GM12875 (cell line): ENCODE results near the gene LARP4B.

Source experiments
- H3K4me3 ChIP-seq: one replicate; pipeline ENCODE4 v1.5.1; 2011; ENCODE audit warnings: low read depth, low read length, control low read depth
- TF ChIP-seq, protein P1 (sequence below): IDR thresholded peaks from 2 replicates; pipeline ENCODE4 v1.5.1; 2011; ENCODE audit warnings: low read depth, mild to moderate bottlenecking, control low read depth, inconsistent platforms, low read length, moderate library complexity, borderline replicate concordance; ENCODE audit not compliant: insufficient read depth

LARP4B gene

DNA sequence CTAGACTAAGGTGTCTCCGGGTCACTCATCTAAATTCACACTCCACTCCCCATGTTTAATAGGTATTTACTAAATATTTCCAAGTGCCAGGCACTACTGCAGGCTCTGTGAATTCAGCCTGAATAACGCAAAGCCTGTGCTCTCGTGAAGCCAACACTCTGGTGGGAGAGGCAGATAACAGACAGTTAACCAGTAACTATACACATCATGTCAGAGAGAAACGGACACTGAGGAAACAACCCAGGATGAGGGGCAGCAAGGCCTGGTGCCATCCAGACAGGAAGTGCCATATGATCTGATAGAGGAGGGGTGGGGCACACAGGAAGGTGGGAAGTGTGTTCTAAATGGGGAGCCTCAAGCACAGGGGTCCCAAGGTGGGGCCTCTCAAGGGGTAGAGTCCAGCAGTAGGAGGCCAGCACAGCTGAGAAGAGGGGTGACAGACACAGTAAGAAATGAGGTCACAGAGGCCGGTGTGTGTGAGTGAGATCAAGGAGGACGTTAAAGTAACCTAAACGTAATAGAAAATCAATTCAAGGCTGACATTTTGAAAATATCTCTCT is 85.3 kb downstream of the LARP4B start:
- TF ChIP-seq, protein P1, sequence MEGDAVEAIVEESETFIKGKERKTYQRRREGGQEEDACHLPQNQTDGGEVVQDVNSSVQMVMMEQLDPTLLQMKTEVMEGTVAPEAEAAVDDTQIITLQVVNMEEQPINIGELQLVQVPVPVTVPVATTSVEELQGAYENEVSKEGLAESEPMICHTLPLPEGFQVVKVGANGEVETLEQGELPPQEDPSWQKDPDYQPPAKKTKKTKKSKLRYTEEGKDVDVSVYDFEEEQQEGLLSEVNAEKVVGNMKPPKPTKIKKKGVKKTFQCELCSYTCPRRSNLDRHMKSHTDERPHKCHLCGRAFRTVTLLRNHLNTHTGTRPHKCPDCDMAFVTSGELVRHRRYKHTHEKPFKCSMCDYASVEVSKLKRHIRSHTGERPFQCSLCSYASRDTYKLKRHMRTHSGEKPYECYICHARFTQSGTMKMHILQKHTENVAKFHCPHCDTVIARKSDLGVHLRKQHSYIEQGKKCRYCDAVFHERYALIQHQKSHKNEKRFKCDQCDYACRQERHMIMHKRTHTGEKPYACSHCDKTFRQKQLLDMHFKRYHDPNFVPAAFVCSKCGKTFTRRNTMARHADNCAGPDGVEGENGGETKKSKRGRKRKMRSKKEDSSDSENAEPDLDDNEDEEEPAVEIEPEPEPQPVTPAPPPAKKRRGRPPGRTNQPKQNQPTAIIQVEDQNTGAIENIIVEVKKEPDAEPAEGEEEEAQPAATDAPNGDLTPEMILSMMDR = no peak

DNA sequence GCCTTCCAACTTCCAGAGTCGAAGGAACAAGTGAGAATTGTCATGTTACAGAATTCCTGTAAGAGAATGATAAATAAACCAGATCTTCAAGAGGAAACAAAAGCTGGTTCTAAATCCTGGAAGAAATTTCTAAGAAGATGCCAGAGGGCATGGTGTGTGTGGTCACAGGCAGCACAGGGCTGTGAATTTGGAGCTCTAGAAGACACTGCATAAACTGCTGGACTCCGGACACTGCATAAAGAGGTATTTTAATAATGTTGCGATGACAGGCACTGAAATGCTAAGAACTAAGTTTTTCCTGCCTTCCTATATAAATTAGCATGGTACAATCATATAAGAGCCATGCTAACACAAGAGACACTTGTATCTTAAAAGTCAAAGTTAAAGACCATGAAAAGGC is 86.0 kb downstream of the LARP4B start:
- TF ChIP-seq, protein P1 = no peak
- H3K4me3 ChIP-seq = no peak overlapping the region

More for the DNA sequence above, 85.3 kb downstream of the LARP4B start:
- no peak overlapping the region for H3K4me3 ChIP-seq

DNA sequence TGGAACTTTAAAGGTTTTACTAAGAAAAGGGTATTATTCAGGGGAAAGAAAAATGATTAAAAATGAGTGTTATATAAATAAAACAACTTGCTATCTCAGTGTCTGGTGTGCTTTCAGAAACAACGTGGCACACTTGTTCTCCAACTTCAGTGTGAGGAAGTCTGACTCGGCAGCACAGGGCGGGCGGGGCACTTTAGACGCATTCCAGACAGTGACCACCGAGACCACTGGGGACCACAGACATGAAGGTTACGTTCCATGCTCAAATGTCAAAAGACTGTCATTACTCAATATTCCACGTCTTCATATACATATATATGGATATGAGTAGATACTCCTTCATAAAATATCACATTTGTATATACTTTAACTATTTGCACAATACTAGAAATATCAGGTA is 87.0 kb downstream of the LARP4B start:
- no peak overlapping the region for H3K4me3 ChIP-seq
- TF ChIP-seq, protein P1 = no peak

- no peak overlapping the region for H3K4me3 ChIP-seq
- TF ChIP-seq, protein P1 = no peak
Observed at GRCh38 chr10:843703-844102, 87.8 kb downstream of the LARP4B start.

- TF ChIP-seq, protein P1 = no peak
- H3K4me3 ChIP-seq = no peak overlapping the region
Observed at GRCh38 chr10:842795-843194, 88.7 kb downstream of the LARP4B start.

- TF ChIP-seq, protein P1 = no peak
- H3K4me3 ChIP-seq = no peak overlapping the region
Observed at GRCh38 chr10:841535-841934, 90.0 kb downstream of the LARP4B start.

DNA sequence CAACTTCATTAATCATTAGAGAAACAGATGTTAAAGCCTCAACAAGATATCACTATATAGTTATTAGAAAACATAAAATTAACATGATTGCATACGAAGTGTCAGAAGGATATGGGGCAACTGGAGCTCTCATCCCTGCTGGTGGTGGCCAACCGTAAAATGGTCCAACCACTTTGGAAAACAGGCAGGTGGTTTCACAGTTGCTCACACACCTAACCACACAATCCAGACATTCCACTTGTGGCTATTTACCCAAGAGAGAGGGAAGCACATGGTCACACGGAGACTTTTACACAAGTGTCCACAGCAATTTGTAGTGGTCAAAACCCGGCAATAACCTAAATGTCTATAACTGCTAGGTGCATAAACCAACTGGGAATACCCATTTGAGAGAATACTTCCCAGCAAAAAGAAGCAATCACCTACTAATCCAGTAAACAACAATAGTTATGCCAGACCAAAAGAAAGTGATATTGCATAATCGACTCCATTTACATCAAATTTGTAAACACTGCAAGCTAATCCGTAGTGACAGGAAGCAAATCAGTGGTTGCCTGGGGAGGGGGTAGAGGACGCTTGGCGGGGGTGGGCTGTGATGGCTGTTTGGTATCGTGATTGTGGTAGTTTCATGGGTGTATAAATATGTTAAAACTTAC is 91.8 kb downstream of the LARP4B start:
- H3K4me3 ChIP-seq = no peak overlapping the region
- TF ChIP-seq, protein P1 = no peak
